HG03108 (cell line): Measurements from ENCODE around the gene CHMP1A.

Experiments used
- ATAC-seq: cut with Tn5 transposase; IDR thresholded peaks from one replicate; pipeline ENCODE4 v1.9.1; 2021; ENCODE audit warnings: moderate library complexity; ENCODE audit not compliant: unreplicated experiment

CHMP1A gene

GRCh38 chr16:89629827-89630610 lies 27.5 kb downstream of the CHMP1A start:
- ATAC-seq, result no peak

DNA sequence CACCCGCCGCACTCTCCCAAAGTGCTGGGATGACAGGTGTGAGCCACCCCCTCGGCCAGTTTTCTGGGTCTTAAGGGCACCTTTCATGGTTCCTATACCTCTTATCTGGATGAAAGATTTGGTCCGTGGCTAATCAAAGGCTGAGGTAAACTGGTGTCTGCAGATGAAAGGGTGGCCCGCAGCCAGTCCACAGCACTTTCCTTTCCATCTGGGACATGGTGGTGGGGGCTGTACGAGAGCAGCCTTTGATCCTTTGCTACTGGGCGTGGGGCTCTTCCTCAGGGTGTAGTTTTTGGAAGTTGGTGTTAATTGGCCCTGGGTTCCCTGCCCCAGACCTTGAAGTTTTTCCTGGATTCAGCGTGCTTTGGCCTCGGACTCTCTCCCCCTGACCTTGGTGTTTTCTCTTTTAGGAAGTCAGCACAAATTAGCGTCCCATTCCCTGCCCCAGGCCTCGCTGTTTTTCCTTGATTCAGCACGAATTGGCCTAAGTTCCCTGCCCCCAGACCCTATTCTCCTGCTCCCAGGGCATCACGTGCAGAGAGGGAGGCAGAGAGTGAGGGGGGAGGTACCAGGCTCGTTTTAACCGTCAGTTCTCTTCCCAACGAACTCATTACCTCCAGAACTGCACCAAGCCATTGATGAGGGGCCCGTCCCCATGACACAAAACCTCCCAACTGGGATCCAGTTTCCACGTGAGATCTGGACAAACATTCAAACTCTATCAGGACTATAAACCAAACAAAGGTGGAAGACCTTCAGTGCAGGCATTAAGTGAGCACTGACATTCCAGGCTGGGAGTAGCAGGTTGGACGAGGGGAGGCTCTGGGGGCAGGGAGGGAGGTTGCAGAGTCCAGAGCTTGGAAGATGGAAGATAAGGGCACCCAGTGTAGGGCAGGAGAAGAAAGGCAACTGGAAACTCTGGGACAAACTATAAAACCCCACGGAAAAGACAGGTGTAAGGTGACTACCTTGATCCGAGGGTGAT lies 32.4 kb downstream of the CHMP1A start:
- ATAC-seq, result no peak

DNA sequence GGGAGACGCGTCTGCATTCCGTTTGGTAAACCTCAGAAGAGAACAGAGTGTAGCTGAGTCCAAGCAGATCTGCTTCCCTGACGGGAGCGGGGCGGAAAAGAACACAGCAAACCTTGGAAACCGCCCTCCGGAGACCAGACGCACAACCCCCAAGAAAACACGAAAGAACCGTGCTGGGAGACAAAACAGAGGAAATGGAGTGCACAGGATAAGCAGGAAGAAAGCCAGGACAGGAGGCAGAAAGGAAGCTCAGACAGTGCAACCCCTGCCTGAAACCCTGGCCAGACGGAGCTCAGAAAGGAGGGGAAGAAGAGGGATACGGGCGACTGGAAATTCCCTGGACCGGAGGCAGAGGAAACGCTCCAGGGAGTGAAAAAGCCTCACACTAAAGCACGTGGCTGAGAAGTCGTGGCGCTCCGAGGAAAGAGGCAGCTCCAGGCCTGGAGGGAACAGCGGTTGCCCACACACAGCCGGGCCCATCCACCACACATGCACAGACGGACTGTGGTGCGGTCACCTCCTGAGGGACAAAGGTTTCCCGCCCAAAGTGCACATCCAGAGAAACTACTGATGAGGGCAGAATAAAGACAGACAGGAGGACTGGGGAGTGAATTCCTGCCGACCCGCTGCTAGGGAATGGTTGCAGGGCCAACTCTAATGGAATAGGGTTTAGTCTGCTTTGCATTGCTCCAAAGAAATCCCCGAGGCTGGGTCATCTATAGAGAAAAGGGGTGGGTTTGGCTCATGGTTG lies 33.8 kb downstream of the CHMP1A start:
- no peak for ATAC-seq

GRCh38 chr16:89621698-89622409 lies 35.7 kb downstream of the CHMP1A start:
- no peak for ATAC-seq

DNA sequence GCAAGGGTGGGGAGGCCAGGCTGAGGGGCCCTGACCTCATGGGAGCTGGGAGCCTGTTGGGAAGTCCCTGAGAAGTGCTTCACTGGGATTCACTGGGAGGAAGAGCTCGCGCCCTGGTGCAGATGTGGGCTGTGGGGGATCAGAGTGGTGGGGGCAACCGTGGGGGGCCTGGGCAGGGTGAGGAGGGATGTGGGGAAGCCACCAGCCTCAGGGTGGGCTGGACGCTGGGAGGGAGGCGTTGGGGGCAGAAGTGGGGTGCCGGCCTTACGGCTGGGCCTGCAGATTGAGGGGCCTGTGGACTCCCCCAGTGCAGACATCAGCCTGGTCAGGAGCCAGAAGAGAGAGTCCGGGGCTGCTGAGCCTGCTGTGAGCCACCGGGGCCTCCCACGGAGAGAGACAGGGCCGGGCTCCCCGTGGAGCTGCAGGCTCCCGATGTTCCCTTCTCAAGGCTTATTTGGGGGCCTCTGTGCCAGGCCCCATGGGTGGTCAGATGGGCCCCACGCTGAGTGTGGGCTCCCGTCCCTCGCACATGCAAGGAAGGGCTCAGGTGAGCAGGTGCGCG lies 36.3 kb downstream of the CHMP1A start:
- ATAC-seq, result no peak

GRCh38 chr16:89620406-89620841 lies 37.1 kb downstream of the CHMP1A start:
- no peak for ATAC-seq

- no peak for ATAC-seq
Measured at GRCh38 chr16:89619840-89620239, 37.7 kb downstream of the CHMP1A start.

DNA sequence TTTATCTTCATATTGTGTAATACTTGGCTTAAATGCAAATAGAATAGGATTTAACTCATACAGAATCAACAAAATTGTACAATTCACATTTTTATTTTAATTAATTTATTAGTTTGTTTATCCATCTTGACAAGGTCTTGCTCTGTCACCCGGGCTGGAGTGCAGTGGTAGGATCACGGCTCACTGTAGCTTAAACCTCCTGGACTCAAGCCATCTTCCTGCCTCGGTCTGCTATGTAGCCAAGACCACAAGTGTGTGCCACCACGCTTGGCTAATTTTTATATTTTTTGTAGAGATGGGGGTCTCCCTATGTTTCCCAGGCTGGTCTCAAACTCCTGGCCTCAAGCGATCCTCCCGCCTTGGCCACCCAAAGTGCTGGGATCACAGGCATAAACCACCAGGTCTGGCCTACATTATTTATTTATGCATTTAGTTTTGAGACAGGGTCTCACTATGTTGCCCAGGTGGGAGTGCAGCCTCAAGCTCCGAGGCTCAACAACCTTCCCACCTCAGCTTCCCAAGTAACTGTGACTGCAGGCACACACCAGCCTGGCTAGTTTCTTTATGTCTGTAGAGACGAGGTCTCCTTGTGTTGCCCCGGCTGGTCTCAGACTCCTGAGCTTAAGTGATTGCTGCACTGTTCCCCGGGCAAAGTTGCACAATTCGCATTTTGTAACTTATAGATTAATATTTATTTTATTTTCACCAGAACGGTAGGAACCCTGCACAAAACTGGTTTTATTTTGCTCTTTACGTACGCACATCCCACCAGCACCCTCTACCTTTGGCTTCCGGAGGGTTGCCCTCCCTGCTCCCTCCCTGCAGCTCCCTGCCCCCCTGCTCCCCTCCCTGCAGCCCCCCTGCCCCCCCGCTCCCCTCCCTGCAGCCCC lies 39.2 kb downstream of the CHMP1A start:
- no peak for ATAC-seq

- ATAC-seq, result no peak
Measured at GRCh38 chr16:89617036-89617435, 40.5 kb downstream of the CHMP1A start.

DNA sequence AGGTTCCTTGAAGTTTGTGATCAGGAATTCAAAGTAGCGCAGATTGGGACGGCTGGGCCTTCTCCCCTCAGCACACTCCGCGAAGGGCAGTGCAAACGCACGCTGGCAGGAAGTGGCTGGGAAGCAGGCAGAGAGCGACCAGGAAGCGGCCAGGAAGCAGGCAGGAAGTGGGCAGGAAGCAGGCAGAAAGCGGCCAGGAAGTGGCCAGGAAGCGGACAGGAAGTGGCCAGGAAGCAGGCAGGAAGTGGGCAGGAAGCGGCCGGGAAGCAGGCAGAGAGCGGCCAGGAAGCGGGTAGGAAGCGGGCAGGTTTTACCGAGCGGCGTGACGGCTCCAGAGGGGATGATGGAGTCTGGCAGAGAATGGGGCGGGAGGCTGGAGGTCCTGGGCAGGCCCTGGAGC lies 40.9 kb downstream of the CHMP1A start:
- no peak for ATAC-seq

GRCh38 chr16:89615596-89616090 lies 41.9 kb downstream of the CHMP1A start:
- ATAC-seq, result no peak

GRCh38 chr16:89615176-89615575 lies 42.3 kb downstream of the CHMP1A start:
- no peak for ATAC-seq

DNA sequence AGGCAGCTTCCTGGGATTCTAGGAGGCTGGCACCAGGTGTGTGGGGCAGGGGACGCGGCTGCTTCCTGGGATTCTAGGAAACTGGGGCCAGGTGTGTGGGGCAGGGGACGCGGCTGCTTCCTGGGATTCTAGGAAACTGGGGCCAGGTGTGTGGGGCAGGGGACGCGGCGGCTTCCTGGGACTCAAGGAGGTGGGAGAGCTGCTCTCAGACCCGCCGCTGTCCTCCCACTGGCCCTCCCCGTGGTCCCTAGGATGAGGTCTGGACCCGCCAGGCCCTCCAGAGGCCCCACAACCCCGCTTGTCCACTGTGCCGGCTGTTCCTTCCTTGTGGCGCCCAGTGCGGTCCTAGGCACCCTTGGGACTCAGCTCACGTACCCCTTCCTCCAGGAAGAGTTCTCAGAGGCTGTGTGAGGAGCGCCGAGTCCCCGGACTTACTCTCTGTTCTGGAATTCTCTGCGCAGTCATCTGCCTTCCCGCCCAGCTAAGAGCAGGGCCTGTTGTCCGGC lies 43.5 kb downstream of the CHMP1A start:
- no peak for ATAC-seq

- ATAC-seq, result no peak
Measured at GRCh38 chr16:89613231-89613953, 44.1 kb downstream of the CHMP1A start, which contains the start of gene DPEP1. Gene DPEP1 (plus strand): TSS chr16:89613642. CDS start chr16:89630411, 16,769 bp downstream.

GRCh38 chr16:89612415-89613166 lies 44.9 kb downstream of the CHMP1A start:
- no peak for ATAC-seq

- no peak for ATAC-seq
Measured at GRCh38 chr16:89610108-89610453, 47.4 kb downstream of the CHMP1A start.
